Neural cell (in vitro differentiated cells): ENCODE results near the gene STS. TPM values are rescaled to one million over a fixed set of nuclear protein-coding genes. Genes with fewer than 3 reads are reported as not detected.

Source experiments
- H2AFZ ChIP-seq: fragments of 200-600, 300-800 bp; sonication (generic), shearing (Covaris generic); 2 replicates; pipeline ENCODE4 v1.6.0; 2014; ENCODE audit warnings: low read depth, mild to moderate bottlenecking, antibody characterized with exemption, low read length, moderate library complexity
- H3F3A ChIP-seq: fragments of 200-600 bp; shearing (Covaris generic); 2 replicates; pipeline ENCODE4 v1.6.1; 2016; ENCODE audit warnings: mild to moderate bottlenecking, moderate library complexity, mixed read lengths, antibody characterized with exemption, low read length; ENCODE audit not compliant: insufficient read depth, poor library complexity, severe bottlenecking
- H3K27ac ChIP-seq: fragments of 200-600, 300-800 bp; sonication (generic), shearing (Covaris generic); 2 replicates; pipeline ENCODE4 v1.5.1; 2014; ENCODE audit warnings: mild to moderate bottlenecking, low read length, moderate library complexity
- H3K27me3 ChIP-seq: fragments of 300-800, 200-600 bp; sonication (generic), shearing (Covaris generic); 2 replicates; pipeline ENCODE4 v1.6.0; 2014; ENCODE audit warnings: mild to moderate bottlenecking, low read depth, low read length, moderate library complexity; ENCODE audit not compliant: insufficient read depth
- H3K36me3 ChIP-seq: fragments of 300-800, 200-600 bp; sonication (generic), shearing (Covaris generic); 2 replicates; pipeline ENCODE4 v1.5.1; 2014; ENCODE audit warnings: mild to moderate bottlenecking, antibody characterized with exemption, low read length, moderate library complexity; ENCODE audit not compliant: insufficient read depth
- H3K4me2 ChIP-seq: fragments of 300-800, 200-600 bp; sonication (generic), shearing (Covaris generic); 2 replicates; pipeline ENCODE4 v1.6.0; 2014; ENCODE audit warnings: mild to moderate bottlenecking, low read length
- H3K4me3 ChIP-seq: fragments of 300-800, 200-600 bp; sonication (generic), shearing (Covaris generic); 2 replicates; pipeline ENCODE4 v1.5.1; 2014; ENCODE audit warnings: mild to moderate bottlenecking, low read length, moderate library complexity
- H3K79me2 ChIP-seq: fragments of 200-600 bp; shearing (Covaris generic); replicated peaks from 2 replicates; pipeline ENCODE4 v1.6.0; 2014; ENCODE audit warnings: mild to moderate bottlenecking, low read length, moderate library complexity; ENCODE audit not compliant: insufficient read depth
- H3K9ac ChIP-seq: fragments of 300-800, 200-600 bp; sonication (generic), shearing (Covaris generic); 2 replicates; pipeline ENCODE4 v1.6.1; 2016; ENCODE audit warnings: mild to moderate bottlenecking, low read length, mixed read lengths
- H3K9me2 ChIP-seq: fragments of 200-600 bp; shearing (Covaris generic); 2 replicates; pipeline ENCODE4 v1.6.1; 2016; ENCODE audit warnings: mild to moderate bottlenecking, low read length, mixed read lengths; ENCODE audit not compliant: insufficient read depth
- H3K9me3 ChIP-seq: fragments of 200-600, 300-800 bp; sonication (generic), shearing (Covaris generic); 2 replicates; pipeline ENCODE4 v1.6.1; 2016; ENCODE audit warnings: mild to moderate bottlenecking, mixed run types, low read length, moderate library complexity, mixed read lengths
- H4K20me1 ChIP-seq: fragments of 200-600 bp; shearing (Covaris generic); 2 replicates; pipeline ENCODE4 v1.6.1; 2016; ENCODE audit warnings: mild to moderate bottlenecking, mixed run types; ENCODE audit not compliant: insufficient read depth
- EP300 ChIP-seq: fragments of 450-650 bp; conservative IDR thresholded peaks from 2 replicates; pipeline ENCODE4 v1.6.1; 2014; ENCODE audit warnings: antibody characterized with exemption, mild to moderate bottlenecking, moderate library complexity; ENCODE audit not compliant: poor library complexity, severe bottlenecking
- EZH2 ChIP-seq: fragments of 200-600, 300-800 bp; shearing (Covaris generic), sonication (generic); IDR thresholded peaks from 2 replicates; pipeline ENCODE4 v1.6.1; 2014; ENCODE audit warnings: antibody characterized with exemption, low read length, borderline replicate concordance, mild to moderate bottlenecking; ENCODE audit not compliant: insufficient read depth, poor library complexity, severe bottlenecking
- MXI1 ChIP-seq: fragments of 450-650 bp; conservative IDR thresholded peaks from 2 replicates; pipeline ENCODE4 v1.6.1; 2014; ENCODE audit warnings: antibody characterized with exemption, mild to moderate bottlenecking; ENCODE audit not compliant: poor library complexity, severe bottlenecking
- POLR2AphosphoS5 ChIP-seq: IDR thresholded peaks from 2 replicates; pipeline ENCODE4 v1.6.1; 2012
- RAD21 ChIP-seq: fragments of 450-650 bp; conservative IDR thresholded peaks from 2 replicates; pipeline ENCODE4 v1.6.1; 2014; ENCODE audit warnings: antibody characterized with exemption, mild to moderate bottlenecking, moderate library complexity
- SMC3 ChIP-seq: fragments of 450-650 bp; conservative IDR thresholded peaks from 2 replicates; pipeline ENCODE4 v1.6.1; 2014; ENCODE audit warnings: antibody characterized with exemption, mild to moderate bottlenecking, moderate library complexity; ENCODE audit not compliant: poor library complexity
- TAF1 ChIP-seq: IDR thresholded peaks from 2 replicates; pipeline ENCODE4 v1.6.1; 2012; ENCODE audit warnings: low read depth
- polyA plus RNA-seq: library from polyadenylated mRNA; depleted of rRNA; stranded (reverse); fragments of >200 nt; gene quantifications from 2 replicates; pipeline ENCODE4 v1.2.3, GENCODE V29; 2014
- TF ChIP-seq, protein P1 (sequence below): IDR thresholded peaks from 2 replicates; pipeline ENCODE4 v1.6.1; 2012; ENCODE audit warnings: borderline replicate concordance
- TF ChIP-seq, protein P2 (sequence below): fragments of 450-650 bp; IDR thresholded peaks from 2 replicates; pipeline ENCODE4 v1.5.1; 2014; ENCODE audit warnings: antibody characterized with exemption, mild to moderate bottlenecking, moderate library complexity; ENCODE audit not compliant: poor library complexity, severe bottlenecking

STS gene
- polyA plus RNA-seq, 1 donor from 2014 or later = 1.7 TPM

DNA sequence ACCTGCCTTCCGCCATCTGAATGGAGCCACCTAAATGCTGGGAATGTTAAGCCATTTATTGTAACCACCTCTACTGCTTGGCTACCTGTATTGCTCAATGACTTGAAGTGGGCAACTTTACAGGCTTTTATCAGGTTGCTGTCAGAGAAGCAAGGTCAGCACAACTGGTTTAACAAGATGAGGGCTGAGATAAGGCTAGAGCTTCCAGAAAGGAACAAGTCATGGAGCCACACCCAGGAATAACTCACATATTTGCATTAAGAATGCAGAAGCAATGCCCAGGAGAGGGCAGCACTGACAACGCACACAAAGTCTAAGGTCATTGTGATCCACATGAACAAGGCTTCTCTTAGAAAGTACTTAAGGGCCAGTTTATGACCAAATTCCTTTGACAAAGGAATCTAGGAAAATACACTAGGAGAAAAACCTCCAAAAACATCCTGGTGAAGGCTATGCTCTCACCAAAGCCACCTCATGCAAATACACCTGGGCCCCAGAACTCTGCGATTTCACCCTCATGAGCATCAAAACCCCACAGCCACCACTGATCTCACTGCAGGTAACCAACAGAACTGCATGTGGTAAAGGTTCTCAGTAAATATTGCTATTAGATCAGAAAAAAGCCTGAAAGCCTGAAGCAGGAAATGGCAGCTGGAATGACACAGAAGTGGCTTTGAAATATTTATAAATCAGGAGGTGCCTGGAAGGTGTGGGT is 15.0 kb upstream of the STS start:
- no peak overlapping the region for H3K9ac ChIP-seq
- no peak overlapping the region for H2AFZ ChIP-seq
- no peaks in the 10 kb centered on the region for H3K36me3 ChIP-seq
- no peaks in the 10 kb centered on the region for H3K27me3 ChIP-seq
- H3K9me3 ChIP-seq = no peaks in the 10 kb centered on the region
- H3K4me2 ChIP-seq = no peak overlapping the region
- TF ChIP-seq, protein P1, sequence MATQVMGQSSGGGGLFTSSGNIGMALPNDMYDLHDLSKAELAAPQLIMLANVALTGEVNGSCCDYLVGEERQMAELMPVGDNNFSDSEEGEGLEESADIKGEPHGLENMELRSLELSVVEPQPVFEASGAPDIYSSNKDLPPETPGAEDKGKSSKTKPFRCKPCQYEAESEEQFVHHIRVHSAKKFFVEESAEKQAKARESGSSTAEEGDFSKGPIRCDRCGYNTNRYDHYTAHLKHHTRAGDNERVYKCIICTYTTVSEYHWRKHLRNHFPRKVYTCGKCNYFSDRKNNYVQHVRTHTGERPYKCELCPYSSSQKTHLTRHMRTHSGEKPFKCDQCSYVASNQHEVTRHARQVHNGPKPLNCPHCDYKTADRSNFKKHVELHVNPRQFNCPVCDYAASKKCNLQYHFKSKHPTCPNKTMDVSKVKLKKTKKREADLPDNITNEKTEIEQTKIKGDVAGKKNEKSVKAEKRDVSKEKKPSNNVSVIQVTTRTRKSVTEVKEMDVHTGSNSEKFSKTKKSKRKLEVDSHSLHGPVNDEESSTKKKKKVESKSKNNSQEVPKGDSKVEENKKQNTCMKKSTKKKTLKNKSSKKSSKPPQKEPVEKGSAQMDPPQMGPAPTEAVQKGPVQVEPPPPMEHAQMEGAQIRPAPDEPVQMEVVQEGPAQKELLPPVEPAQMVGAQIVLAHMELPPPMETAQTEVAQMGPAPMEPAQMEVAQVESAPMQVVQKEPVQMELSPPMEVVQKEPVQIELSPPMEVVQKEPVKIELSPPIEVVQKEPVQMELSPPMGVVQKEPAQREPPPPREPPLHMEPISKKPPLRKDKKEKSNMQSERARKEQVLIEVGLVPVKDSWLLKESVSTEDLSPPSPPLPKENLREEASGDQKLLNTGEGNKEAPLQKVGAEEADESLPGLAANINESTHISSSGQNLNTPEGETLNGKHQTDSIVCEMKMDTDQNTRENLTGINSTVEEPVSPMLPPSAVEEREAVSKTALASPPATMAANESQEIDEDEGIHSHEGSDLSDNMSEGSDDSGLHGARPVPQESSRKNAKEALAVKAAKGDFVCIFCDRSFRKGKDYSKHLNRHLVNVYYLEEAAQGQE = no peak
- no peak for TF ChIP-seq EZH2
- TF ChIP-seq RAD21 = no peak
- no peak for TF ChIP-seq SMC3
- no peak for TF ChIP-seq EP300
- TF ChIP-seq, protein P2, sequence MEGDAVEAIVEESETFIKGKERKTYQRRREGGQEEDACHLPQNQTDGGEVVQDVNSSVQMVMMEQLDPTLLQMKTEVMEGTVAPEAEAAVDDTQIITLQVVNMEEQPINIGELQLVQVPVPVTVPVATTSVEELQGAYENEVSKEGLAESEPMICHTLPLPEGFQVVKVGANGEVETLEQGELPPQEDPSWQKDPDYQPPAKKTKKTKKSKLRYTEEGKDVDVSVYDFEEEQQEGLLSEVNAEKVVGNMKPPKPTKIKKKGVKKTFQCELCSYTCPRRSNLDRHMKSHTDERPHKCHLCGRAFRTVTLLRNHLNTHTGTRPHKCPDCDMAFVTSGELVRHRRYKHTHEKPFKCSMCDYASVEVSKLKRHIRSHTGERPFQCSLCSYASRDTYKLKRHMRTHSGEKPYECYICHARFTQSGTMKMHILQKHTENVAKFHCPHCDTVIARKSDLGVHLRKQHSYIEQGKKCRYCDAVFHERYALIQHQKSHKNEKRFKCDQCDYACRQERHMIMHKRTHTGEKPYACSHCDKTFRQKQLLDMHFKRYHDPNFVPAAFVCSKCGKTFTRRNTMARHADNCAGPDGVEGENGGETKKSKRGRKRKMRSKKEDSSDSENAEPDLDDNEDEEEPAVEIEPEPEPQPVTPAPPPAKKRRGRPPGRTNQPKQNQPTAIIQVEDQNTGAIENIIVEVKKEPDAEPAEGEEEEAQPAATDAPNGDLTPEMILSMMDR = no peak
- no peak for TF ChIP-seq POLR2AphosphoS5
- TF ChIP-seq MXI1 = no peak
- TF ChIP-seq TAF1 = no peak
- no peak overlapping the region for H3K27ac ChIP-seq
- H3F3A ChIP-seq = no peaks in the 10 kb centered on the region
- H3K4me3 ChIP-seq = no peak overlapping the region
- H3K79me2 ChIP-seq = no peaks in the 10 kb centered on the region
- no peaks in the 10 kb centered on the region for H3K9me2 ChIP-seq
- H4K20me1 ChIP-seq = no peaks in the 10 kb centered on the region

DNA sequence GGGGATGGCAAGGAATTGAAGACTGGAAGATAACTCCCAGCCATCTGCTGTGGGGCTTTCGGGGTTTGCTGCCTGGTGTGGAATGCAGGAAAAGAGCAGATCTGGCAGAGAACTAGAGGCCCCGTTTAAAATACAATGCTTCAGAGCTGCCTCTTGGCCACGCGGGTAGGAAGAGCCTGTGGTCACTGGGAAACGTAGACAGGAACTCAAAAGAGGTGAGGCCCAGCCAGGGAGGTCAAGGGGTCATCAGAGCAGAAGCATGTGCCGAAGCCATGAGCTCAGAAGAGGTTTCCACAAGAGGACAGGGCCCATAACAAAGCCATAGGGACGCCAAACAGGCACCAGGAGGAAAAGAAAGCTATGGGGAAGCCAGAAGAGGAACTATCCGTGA is 14.5 kb upstream of the STS start:
- Histone ChIP-seq H3K27ac (no peak overlapping the region), H3K9me2 (no peaks in the 10 kb centered on the region), H3K36me3 (no peaks in the 10 kb centered on the region), H3K4me3 (no peak overlapping the region), H3K9ac (no peak overlapping the region), H3K79me2 (no peaks in the 10 kb centered on the region), H3K27me3 (no peaks in the 10 kb centered on the region), H3K9me3 (no peaks in the 10 kb centered on the region), H4K20me1 (no peaks in the 10 kb centered on the region), H3K4me2 (no peak overlapping the region), H3F3A (no peaks in the 10 kb centered on the region), H2AFZ (no peak overlapping the region)
- TF ChIP-seq RAD21 (no peak), MXI1 (no peak), TAF1 (no peak)
- TF ChIP-seq, protein P1 = no peak
